Measurements from ENCODE around the gene KCNK10. TPM values are rescaled to one million over a fixed set of nuclear protein-coding genes. Genes with fewer than 3 reads are reported as not detected.
A peak's percentile ranks its signal among the peaks of the same experiment; 100 is the strongest.

The KCNK10 gene
- total RNA-seq, 2 donors from 2014 or later = not detected

GRCh38 chr14:88242446-88242845 lies 80.6 kb downstream of the KCNK10 start:
- Mint-ChIP-seq H3K36me3 (ENCODE audit: low read depth) (no peaks in the 10 kb centered on the region), H3K4me3 (no peak overlapping the region), H3K4me1 (no peaks in the 10 kb centered on the region), H3K27me3 (peaks cover 44% of the 10 kb centered on the region), H3K27ac (no peak overlapping the region), H3K9me3 (no peaks in the 10 kb centered on the region)
- no peak for ATAC-seq (replicated peaks)

GRCh38 chr14:88241810-88242209 lies 81.3 kb downstream of the KCNK10 start:
- Mint-ChIP-seq H3K4me1 (no peaks in the 10 kb centered on the region), H3K27me3 (peaks cover 43% of the 10 kb centered on the region), H3K36me3 (ENCODE audit: low read depth) (no peaks in the 10 kb centered on the region), H3K4me3 (no peak overlapping the region), H3K9me3 (no peaks in the 10 kb centered on the region), H3K27ac (no peak overlapping the region)
- no peak for ATAC-seq (replicated peaks)

DNA sequence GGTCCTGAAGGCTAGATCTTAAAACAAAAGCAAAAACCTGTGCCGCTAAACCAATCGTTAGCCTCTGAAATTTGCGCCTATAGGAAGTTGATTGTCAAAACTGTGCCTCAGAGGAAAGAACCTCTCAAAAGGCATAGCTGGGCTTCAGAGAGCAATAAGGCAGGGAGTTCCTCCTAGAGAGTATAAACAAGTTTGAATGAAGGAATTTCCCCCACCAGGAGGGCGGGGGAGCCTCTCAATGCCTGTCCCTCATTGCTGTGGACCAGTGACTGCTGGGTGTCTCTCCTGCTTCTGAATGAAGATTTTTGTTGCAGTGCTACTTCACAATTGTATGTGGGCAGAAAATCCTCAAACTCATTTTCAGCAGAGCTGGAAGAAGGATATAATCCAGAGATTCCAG lies 88.6 kb downstream of the KCNK10 start:
- H3K4me1 Mint-ChIP-seq = no peaks in the 10 kb centered on the region
- no peak overlapping the region for H3K4me3 Mint-ChIP-seq
- no peaks in the 10 kb centered on the region for H3K36me3 Mint-ChIP-seq (ENCODE audit: low read depth)
- H3K9me3 Mint-ChIP-seq = peaks cover 4% of the 10 kb centered on the region
- no peak overlapping the region for H3K27ac Mint-ChIP-seq
- H3K27me3 Mint-ChIP-seq = peaks cover 31% of the 10 kb centered on the region
- ATAC-seq (replicated peaks) = no peak

GRCh38 chr14:88233915-88234314 lies 89.2 kb downstream of the KCNK10 start:
- Mint-ChIP-seq H3K9me3 (peaks cover 4% of the 10 kb centered on the region), H3K4me3 (no peak overlapping the region), H3K4me1 (no peaks in the 10 kb centered on the region), H3K27ac (no peak overlapping the region), H3K36me3 (ENCODE audit: low read depth) (no peaks in the 10 kb centered on the region), H3K27me3 (peaks cover 29% of the 10 kb centered on the region)
- ATAC-seq (replicated peaks) = no peak

DNA sequence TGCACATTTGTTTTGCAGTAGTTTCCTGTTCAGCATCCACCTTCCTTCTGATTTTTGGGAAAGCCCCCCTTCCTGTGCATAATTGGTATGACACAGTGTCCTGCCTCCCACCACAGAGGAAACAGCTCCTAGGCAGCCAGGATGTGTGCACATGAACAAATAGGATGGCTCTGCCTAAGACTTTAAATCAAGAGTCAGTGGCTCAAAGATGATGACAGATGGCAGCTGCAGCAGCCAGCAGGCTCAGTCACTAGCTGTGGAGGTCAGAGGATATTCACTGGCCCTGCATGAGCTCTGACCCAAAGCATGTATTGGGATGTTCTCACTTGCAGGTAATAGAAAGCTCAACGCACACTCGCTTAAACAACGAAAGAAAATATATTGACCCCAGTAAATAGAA lies 90.3 kb downstream of the KCNK10 start:
- no peak overlapping the region for H3K27ac Mint-ChIP-seq
- peaks cover 4% of the 10 kb centered on the region for H3K9me3 Mint-ChIP-seq
- no peak overlapping the region for H3K4me3 Mint-ChIP-seq
- no peaks in the 10 kb centered on the region for H3K36me3 Mint-ChIP-seq (ENCODE audit: low read depth)
- no peak for ATAC-seq (replicated peaks)
- H3K4me1 Mint-ChIP-seq = peaks cover 3% of the 10 kb centered on the region
- H3K27me3 Mint-ChIP-seq = peaks cover 26% of the 10 kb centered on the region

DNA sequence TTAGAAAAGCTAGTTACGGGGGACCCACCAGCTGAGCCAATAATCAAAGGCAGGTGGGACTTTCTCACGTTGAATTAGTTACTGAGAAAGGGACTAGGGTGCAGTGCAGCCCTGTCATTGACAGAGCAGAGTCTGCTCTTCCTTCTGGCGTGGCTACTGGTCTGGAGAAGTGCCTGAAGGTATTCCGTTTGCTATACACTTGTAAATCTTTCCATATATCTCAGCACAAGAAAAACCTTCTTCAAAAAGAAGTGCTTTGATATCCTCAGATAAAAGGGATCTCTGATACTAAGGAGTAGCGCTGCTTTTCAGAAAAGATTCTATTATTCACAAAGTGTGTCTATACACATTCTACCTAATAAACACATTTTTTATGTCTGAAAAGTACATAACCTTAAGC lies 91.5 kb downstream of the KCNK10 start:
- H3K4me3 Mint-ChIP-seq = no peak overlapping the region
- ATAC-seq (replicated peaks) = no peak
- no peaks in the 10 kb centered on the region for H3K36me3 Mint-ChIP-seq (ENCODE audit: low read depth)
- H3K4me1 Mint-ChIP-seq = peaks cover 3% of the 10 kb centered on the region
- H3K27ac Mint-ChIP-seq = no peak overlapping the region
- H3K27me3 Mint-ChIP-seq = peaks cover 29% of the 10 kb centered on the region
- peaks cover 4% of the 10 kb centered on the region for H3K9me3 Mint-ChIP-seq

- H3K4me1 Mint-ChIP-seq = peaks cover 3% of the 10 kb centered on the region
Observed at GRCh38 chr14:88229428-88229827, 93.6 kb downstream of the KCNK10 start.

GRCh38 chr14:88228522-88229236 lies 94.4 kb downstream of the KCNK10 start:
- peak; percentile 80 for ATAC-seq (replicated peaks)
- H3K9me3 Mint-ChIP-seq = no peaks in the 10 kb centered on the region
- peak overlapping the region; percentile 30 for H3K27ac Mint-ChIP-seq
- H3K4me3 Mint-ChIP-seq = no peak overlapping the region
- peaks cover 3% of the 10 kb centered on the region for H3K4me1 Mint-ChIP-seq
- H3K36me3 Mint-ChIP-seq (ENCODE audit: low read depth) = no peaks in the 10 kb centered on the region
- peaks cover 29% of the 10 kb centered on the region for H3K27me3 Mint-ChIP-seq

More at GRCh38 chr14:88229428-88229827, 93.6 kb downstream of the KCNK10 start:
- H3K36me3 Mint-ChIP-seq (ENCODE audit: low read depth) = no peaks in the 10 kb centered on the region
- H3K27ac Mint-ChIP-seq = no peak overlapping the region
- peaks cover 33% of the 10 kb centered on the region for H3K27me3 Mint-ChIP-seq
- H3K9me3 Mint-ChIP-seq = no peaks in the 10 kb centered on the region
- no peak for ATAC-seq (replicated peaks)
- no peak overlapping the region for H3K4me3 Mint-ChIP-seq

GRCh38 chr14:88227693-88228092 lies 95.4 kb downstream of the KCNK10 start:
- peak; percentile 50 for ATAC-seq (replicated peaks)
- Mint-ChIP-seq H3K4me1 (peaks cover 3% of the 10 kb centered on the region), H3K27ac (no peak overlapping the region), H3K4me3 (no peak overlapping the region), H3K27me3 (peaks cover 27% of the 10 kb centered on the region), H3K9me3 (peaks cover 2% of the 10 kb centered on the region), H3K36me3 (ENCODE audit: low read depth) (no peaks in the 10 kb centered on the region)

- peaks cover 5% of the 10 kb centered on the region for H3K9me3 Mint-ChIP-seq
Observed at GRCh38 chr14:88225721-88226120, 97.3 kb downstream of the KCNK10 start.

GRCh38 chr14:88218119-88218915 lies 104.8 kb downstream of the KCNK10 start:
- H3K27me3 Mint-ChIP-seq = peaks cover 3% of the 10 kb centered on the region
- H3K4me1 Mint-ChIP-seq = no peaks in the 10 kb centered on the region
- peaks cover 5% of the 10 kb centered on the region for H3K9me3 Mint-ChIP-seq
- H3K27ac Mint-ChIP-seq = no peak overlapping the region
- no peak for ATAC-seq (replicated peaks)
- H3K4me3 Mint-ChIP-seq = no peak overlapping the region
- no peaks in the 10 kb centered on the region for H3K36me3 Mint-ChIP-seq (ENCODE audit: low read depth)

More at GRCh38 chr14:88225721-88226120, 97.3 kb downstream of the KCNK10 start:
- H3K36me3 Mint-ChIP-seq (ENCODE audit: low read depth) = no peaks in the 10 kb centered on the region
- H3K4me1 Mint-ChIP-seq = peaks cover 3% of the 10 kb centered on the region
- H3K27me3 Mint-ChIP-seq = peaks cover 27% of the 10 kb centered on the region
- no peak overlapping the region for H3K27ac Mint-ChIP-seq
- H3K4me3 Mint-ChIP-seq = no peak overlapping the region
- no peak for ATAC-seq (replicated peaks)

DNA sequence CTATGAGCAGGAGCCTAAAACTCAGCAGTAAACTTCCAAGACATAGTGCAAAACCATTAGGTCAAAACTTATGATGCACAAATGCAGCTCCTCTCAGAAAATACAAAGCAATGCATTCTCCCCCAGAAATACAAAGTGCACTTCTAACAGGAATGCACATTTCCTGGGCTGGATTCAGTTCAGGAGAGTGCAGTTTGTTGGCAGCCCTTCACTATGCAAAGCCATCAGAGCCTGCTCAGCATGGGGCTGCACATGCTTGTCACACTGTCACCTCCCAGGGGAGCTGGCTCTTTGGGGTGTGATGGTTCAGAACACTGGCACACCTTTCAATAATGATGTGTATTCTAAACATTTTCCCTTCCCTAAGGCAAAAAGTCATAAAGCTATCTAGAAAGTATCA lies 110.4 kb downstream of the KCNK10 start:
- Mint-ChIP-seq H3K4me1 (no peaks in the 10 kb centered on the region), H3K27me3 (peaks cover 3% of the 10 kb centered on the region), H3K36me3 (ENCODE audit: low read depth) (no peaks in the 10 kb centered on the region), H3K27ac (no peak overlapping the region), H3K9me3 (no peaks in the 10 kb centered on the region), H3K4me3 (no peak overlapping the region)
- ATAC-seq (replicated peaks) = no peak

DNA sequence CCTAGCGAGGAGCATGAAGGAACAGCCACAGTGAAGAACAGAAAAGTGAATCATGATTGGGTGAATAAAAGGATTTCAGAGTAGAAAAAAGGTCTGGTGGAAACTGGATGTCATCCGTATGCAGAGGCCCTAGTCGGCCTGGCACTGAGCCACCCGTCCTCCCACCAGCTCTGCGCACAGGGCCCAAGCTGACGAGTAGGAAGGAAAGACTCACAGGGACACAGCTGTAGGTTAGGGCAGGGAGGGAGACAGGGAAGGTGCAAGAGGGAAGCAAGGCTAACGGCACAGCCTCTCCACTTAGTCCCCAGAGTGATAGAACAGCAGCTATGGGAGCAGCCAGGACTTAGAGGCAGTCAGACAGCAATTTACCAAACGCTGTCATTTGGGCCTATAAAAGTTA lies 112.6 kb downstream of the KCNK10 start:
- Mint-ChIP-seq H3K9me3 (no peaks in the 10 kb centered on the region), H3K36me3 (ENCODE audit: low read depth) (no peaks in the 10 kb centered on the region), H3K4me1 (no peaks in the 10 kb centered on the region), H3K27me3 (peaks cover 6% of the 10 kb centered on the region), H3K27ac (no peak overlapping the region), H3K4me3 (no peak overlapping the region)
- ATAC-seq (replicated peaks) = no peak

GRCh38 chr14:88209273-88209672 lies 113.8 kb downstream of the KCNK10 start:
- H3K4me3 Mint-ChIP-seq = no peak overlapping the region
- H3K4me1 Mint-ChIP-seq = no peaks in the 10 kb centered on the region
- no peaks in the 10 kb centered on the region for H3K9me3 Mint-ChIP-seq
- H3K36me3 Mint-ChIP-seq (ENCODE audit: low read depth) = no peaks in the 10 kb centered on the region
- no peak for ATAC-seq (replicated peaks)
- H3K27ac Mint-ChIP-seq = no peak overlapping the region
- H3K27me3 Mint-ChIP-seq = peaks cover 16% of the 10 kb centered on the region

- Mint-ChIP-seq H3K4me1 (no peaks in the 10 kb centered on the region), H3K4me3 (no peak overlapping the region), H3K9me3 (no peaks in the 10 kb centered on the region), H3K36me3 (ENCODE audit: low read depth) (no peaks in the 10 kb centered on the region), H3K27me3 (peaks cover 18% of the 10 kb centered on the region), H3K27ac (no peak overlapping the region)
- no peak for ATAC-seq (replicated peaks)
Observed at GRCh38 chr14:88208858-88209257, 114.2 kb downstream of the KCNK10 start.

Data from activated T-helper 17 cell treated with anti-CD3 and anti-CD28 coated beads, Interleukin-2, amount 50 U/mL, for 72 hours (primary cell).